BLaER1 treated with 17β-estradiol and CSF1 and Interleukin-3, amounts not matched to agents 10 nM and 100 nM (cell line): ENCODE measurements around the gene DCTPP1.

Source experiments
- H3K27ac ChIP-seq, 11 experiments: shearing (Covaris generic); formaldehyde crosslinking; 2 replicates each; pipeline ENCODE4 v1.8.1; 2022
- H3K27me3 ChIP-seq, 11 experiments: shearing (Covaris generic); formaldehyde crosslinking; 2 replicates each; pipeline ENCODE4 v1.8.1; 2022
- H3K36me3 ChIP-seq, 11 experiments: shearing (Covaris generic); formaldehyde crosslinking; 2 replicates each; pipeline ENCODE4 v1.8.1; 2022
- H3K4me1 ChIP-seq, 10 experiments: shearing (Covaris generic); formaldehyde crosslinking; 2 replicates each; pipeline ENCODE4 v1.8.1; 2022
- H3K4me2 ChIP-seq, 11 experiments: shearing (Covaris generic); formaldehyde crosslinking; 2 replicates each; pipeline ENCODE4 v1.8.1; 2022
- H3K4me3 ChIP-seq, 10 experiments: shearing (Covaris generic); formaldehyde crosslinking; 2 replicates each; pipeline ENCODE4 v1.8.1; 2022
- H3K9ac ChIP-seq, 11 experiments: shearing (Covaris generic); formaldehyde crosslinking; 2 replicates each; pipeline ENCODE4 v1.8.1; 2022
- H3K9me3 ChIP-seq, 11 experiments: shearing (Covaris generic); formaldehyde crosslinking; replicated peaks in 1 of 11; 2 replicates each; pipeline ENCODE4 v1.8.1; 2022
- H4K20me1 ChIP-seq, 11 experiments: shearing (Covaris generic); formaldehyde crosslinking; 2 replicates each; pipeline ENCODE4 v1.8.1; 2022
- Cebpa-rat ChIP-seq, 11 experiments: shearing (Covaris generic); IDR thresholded peaks; 2 replicates each; pipeline ENCODE4 v1.8.1; 2022

Gene DCTPP1

DNA sequence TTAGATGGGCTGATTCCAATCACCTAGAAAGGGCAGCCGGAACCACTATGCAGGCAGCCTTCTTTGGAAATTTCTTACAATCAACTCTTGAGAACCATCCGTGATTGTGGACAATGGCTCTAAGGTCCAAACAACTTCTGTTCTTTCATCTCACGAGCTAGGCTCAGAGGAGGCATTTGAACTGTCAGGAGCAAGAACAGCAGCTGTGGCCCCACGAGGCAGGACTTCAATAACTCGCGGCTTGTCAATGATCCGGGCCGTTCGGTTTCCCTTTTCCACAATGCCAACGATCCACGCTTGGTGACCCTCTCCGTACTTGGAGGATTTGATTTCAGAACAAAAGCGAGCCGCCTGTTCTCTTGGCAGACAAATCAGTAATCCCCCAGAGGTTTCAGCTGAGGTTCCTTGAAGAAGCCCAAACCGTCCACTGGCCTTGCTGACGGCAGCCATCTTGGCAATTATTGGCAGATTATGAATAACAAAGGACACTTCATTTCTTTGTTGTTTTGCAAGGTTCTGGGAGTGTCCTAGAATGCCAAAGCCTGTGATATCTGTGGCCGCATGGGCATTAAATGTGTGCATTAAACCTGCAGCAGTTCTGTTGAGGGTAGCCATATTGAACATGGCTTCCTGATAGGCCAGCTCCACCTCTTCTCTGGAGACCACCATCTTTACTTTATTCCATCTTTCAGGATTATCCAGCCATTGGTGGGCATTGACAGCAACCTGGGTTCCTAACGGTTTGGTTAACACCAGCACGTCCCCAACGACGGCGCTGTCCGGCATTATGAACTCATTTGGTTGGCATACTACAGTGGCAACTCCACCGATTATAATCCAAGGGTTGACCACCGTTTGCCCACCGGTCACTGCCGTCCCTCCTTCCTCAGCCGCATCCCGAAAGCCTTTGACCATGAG, 14.7 kb upstream of the DCTPP1 start:
- H3K4me3 ChIP-seq, result peak overlapping the region; percentile 75 to 89 (median 86)
- peak overlapping the region; percentile 89 to 99 (median 96) for H3K9ac ChIP-seq
- H3K27ac ChIP-seq, result peak overlapping the region; percentile 92 to 98 (median 96)

DNA sequence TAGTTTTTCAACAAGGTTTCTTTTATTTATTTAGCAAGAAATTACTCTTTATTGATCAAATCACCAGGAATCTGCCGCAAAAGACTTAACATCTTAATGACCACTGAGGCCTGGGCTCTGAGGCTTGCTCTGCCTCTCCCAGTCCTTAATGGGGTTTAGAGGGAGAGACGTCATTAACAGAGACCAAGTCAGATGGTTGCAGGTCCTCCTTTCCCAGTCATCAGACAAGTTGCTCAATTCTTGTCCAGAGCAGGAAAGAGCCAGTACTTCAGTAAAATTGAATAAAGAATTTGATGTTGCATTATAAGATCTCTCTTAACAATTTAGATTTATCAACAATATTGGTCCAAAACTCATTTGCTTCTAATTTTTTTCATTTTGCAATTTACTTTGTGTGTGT, 13.8 kb upstream of the DCTPP1 start:
- no peak overlapping the region for H3K9ac ChIP-seq
- no peak overlapping the region for H3K27ac ChIP-seq
- peak overlapping the region in 8 of 10 experiments; percentile 75 to 89 (median 88); a peak in 12 of 20 replicates for H3K4me3 ChIP-seq
- peaks cover 3 to 27% (median 15%) of the 10 kb centered on the region in 11 experiments; a peak in 12 of 22 replicates for H4K20me1 ChIP-seq
- H3K9me3 ChIP-seq, result peaks cover 10 to 30% (median 18%) of the 10 kb centered on the region in 11 experiments; a peak in 19 of 22 replicates
- peak overlapping the region; percentile 89 to 99 (median 97) for H3K4me2 ChIP-seq
- no peak for TF ChIP-seq Cebpa-rat (IDR thresholded peaks at IDR 0.05)
- peaks cover 20 to 27% (median 24%) of the 10 kb centered on the region in 11 experiments for H3K36me3 ChIP-seq
- H3K4me1 ChIP-seq, result peaks cover 22 to 56% (median 31%) of the 10 kb centered on the region in 10 experiments
- H3K27me3 ChIP-seq, result no peaks in the 10 kb centered on the region

More for the DNA sequence above, 14.7 kb upstream of the DCTPP1 start:
- Histone ChIP-seq H3K4me1 (peaks cover 22 to 50% (median 31%) of the 10 kb centered on the region in 10 experiments), H3K4me2 (peak overlapping the region; percentile 89 to 99 (median 97)), H4K20me1 (peaks cover 3 to 27% (median 15%) of the 10 kb centered on the region in 11 experiments; a peak in 12 of 22 replicates), H3K9me3 (peaks cover 10 to 30% (median 18%) of the 10 kb centered on the region in 11 experiments; a peak in 19 of 22 replicates), H3K27me3 (no peaks in the 10 kb centered on the region), H3K36me3 (peaks cover 20 to 27% (median 24%) of the 10 kb centered on the region in 11 experiments)
- TF ChIP-seq Cebpa-rat (IDR thresholded peaks at IDR 0.05), result no peak

DNA sequence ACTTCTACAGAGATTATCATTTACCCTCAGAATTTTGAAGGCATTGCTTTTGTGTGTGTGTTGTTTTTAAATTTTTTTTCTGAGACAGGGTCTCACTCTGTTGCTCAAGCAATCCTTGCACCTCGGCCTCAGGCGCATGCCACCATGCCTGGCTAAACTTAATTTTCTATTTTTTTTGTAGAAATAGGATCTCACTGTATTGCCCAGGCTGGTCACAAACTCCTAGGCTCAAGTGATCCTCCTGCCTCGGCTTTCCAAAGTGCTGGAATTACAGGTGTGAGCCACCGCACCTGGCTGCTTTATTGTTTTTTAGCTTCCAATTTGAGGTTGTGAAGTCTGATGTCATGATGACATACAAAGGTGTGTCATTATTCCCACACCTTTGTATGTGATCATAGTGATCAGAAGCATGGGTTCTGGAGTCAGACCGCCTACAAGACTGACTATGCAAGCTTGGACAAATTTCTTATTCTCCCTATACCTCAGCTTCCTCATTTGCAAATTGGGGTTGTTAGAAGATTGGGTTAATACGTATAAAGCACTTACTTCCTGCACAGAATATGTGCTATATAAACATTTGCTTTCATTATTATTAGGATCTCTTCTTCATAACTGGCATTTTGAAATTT, 10.0 kb upstream of the DCTPP1 start:
- Histone ChIP-seq H3K4me2 (peak overlapping the region in 5 of 11 experiments; percentile 9 to 72 (median 10); a peak in 6 of 22 replicates), H3K4me1 (peaks cover 13 to 43% (median 22%) of the 10 kb centered on the region in 10 experiments), H3K4me3 (no peak overlapping the region), H3K36me3 (peaks cover 20 to 26% (median 23%) of the 10 kb centered on the region in 11 experiments), H3K27me3 (no peaks in the 10 kb centered on the region), H3K27ac (no peak overlapping the region), H3K9ac (no peak overlapping the region), H3K9me3 (peaks cover 9 to 23% (median 17%) of the 10 kb centered on the region in 11 experiments; a peak in 18 of 22 replicates), H4K20me1 (peaks cover 3 to 23% (median 15%) of the 10 kb centered on the region in 11 experiments; a peak in 12 of 22 replicates)
- TF ChIP-seq Cebpa-rat (IDR thresholded peaks at IDR 0.05), result no peak

DNA sequence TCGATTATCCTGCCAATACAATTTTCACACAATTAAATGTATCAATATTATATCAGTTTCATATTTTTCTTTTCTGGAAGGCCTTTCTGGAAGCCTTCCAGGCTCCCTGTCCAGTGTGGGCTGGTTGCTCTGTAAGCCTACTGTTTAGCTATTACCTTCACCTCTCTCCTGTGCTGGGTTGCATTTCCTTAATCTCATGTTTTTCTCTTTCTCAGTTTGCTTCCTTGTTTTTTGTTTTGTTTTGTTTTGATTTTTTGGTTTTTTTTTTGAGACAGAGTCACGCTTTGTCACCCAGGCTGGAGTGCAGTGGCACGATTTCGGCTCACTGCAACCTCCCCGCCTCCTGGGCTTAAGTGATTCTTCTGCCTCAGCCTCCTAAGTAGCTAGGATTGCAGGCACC, 9.0 kb upstream of the DCTPP1 start:
- H3K9ac ChIP-seq, result no peak overlapping the region
- peaks cover 3 to 33% (median 12%) of the 10 kb centered on the region in 10 experiments; a peak in 19 of 20 replicates for H3K4me1 ChIP-seq
- no peak overlapping the region for H3K27ac ChIP-seq
- H3K36me3 ChIP-seq, result peaks cover 10 to 16% (median 13%) of the 10 kb centered on the region in 11 experiments
- peaks cover 0 to 15% (median 8%) of the 10 kb centered on the region in 11 experiments; a peak in 10 of 22 replicates for H4K20me1 ChIP-seq
- H3K9me3 ChIP-seq, result peaks cover 0 to 13% (median 7%) of the 10 kb centered on the region in 11 experiments; a peak in 13 of 22 replicates
- peak overlapping the region in 3 of 11 experiments; percentile 10 to 72 (median 48); a peak in 4 of 22 replicates for H3K4me2 ChIP-seq
- no peak for TF ChIP-seq Cebpa-rat (IDR thresholded peaks at IDR 0.05)
- H3K27me3 ChIP-seq, result no peaks in the 10 kb centered on the region
- no peak overlapping the region for H3K4me3 ChIP-seq

DNA sequence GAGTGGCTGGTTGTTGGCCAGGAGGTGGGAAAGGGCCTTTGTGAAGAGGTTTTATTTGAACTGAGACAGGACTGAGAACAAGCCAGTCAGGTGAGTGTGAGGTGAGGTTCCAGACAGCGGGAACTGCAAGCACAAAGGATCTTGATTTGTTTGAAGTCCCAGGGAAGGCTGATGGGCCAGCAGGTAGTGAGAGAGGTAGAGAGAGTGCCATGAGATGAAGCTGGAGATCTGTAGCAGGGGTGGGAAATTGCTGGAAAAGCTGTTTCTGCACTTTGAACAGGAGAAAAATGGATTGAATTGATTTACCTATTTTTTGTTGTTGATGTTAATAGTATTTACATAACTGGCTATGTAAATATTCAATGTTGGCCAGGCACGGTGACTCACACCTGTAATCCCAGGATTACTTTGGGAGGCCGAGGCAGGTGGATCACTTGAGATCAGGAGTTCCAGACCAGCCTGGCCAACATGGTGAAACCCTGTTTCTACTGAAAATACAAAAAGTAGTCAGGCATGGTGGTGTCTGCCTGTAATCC, 7.7 kb upstream of the DCTPP1 start:
- no peak overlapping the region for H3K27ac ChIP-seq
- no peak for TF ChIP-seq Cebpa-rat (IDR thresholded peaks at IDR 0.05)
- H3K4me3 ChIP-seq, result no peak overlapping the region
- H4K20me1 ChIP-seq, result peaks cover 0 to 6% (median 0%) of the 10 kb centered on the region in 11 experiments; a peak in 4 of 22 replicates
- peaks cover 0 to 3% (median under 1%) of the 10 kb centered on the region in 11 experiments; a peak in 6 of 22 replicates for H3K36me3 ChIP-seq
- H3K27me3 ChIP-seq, result no peaks in the 10 kb centered on the region
- no peak overlapping the region for H3K4me2 ChIP-seq
- no peak overlapping the region for H3K9ac ChIP-seq
- peaks cover 0 to 21% (median 4%) of the 10 kb centered on the region in 10 experiments; a peak in 8 of 20 replicates for H3K4me1 ChIP-seq
- H3K9me3 ChIP-seq, result peaks cover 0 to under 1% (median 0%) of the 10 kb centered on the region in 11 experiments; a peak in 1 of 22 replicates

DNA sequence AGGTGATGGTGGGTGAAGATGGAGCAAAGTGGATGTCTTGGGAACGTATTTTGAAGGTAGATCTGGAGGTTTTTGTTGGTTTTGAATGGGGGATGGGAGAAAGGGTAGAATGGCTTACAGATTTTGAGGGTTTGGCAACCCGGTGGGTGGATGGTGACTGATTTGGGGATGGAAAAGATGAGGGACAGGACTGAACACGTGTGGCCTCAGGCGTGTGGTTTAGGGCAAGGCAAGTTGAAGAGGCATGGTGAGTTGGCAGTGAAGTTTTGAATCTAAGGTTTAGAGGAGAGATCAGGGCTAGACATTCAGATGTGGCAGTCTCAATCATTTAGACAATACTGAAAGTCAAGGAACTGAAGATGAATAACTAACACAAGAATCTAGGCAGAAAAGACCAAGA, 5.0 kb upstream of the DCTPP1 start:
- no peak for TF ChIP-seq Cebpa-rat (IDR thresholded peaks at IDR 0.05)
- Histone ChIP-seq H3K4me2 (no peak overlapping the region), H3K27ac (no peak overlapping the region), H3K9ac (no peak overlapping the region), H3K4me3 (no peak overlapping the region), H3K36me3 (no peaks in the 10 kb centered on the region), H3K4me1 (peaks cover 7 to 18% (median 10%) of the 10 kb centered on the region in 10 experiments; a peak in 19 of 20 replicates), H3K9me3 (no peaks in the 10 kb centered on the region), H3K27me3 (no peaks in the 10 kb centered on the region), H4K20me1 (no peaks in the 10 kb centered on the region)

DNA sequence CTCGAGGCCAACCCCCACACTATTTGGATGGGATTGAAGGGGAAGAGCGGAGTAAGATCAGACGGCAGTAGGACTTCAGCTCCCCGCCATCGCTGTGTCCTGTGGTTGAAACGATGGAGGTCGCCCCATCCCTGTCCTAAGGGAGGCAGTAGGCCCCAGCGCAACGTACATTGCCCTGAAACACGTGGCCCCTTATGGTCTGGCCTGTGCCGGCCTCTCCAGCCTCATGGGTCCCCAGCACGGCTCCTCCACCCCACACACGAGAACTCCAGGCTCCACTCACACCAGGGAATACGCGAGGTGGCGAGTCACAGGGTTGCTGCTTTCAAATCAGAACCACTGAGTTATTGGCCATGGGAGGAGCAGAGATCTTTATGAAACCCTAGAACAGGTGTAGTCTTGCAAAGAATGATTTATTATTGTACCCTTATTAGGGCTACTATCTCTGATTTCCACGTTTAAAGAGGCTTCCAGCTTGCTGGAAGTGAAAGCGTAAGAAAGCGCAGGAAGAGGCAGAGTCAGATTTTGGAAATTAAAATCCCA, 669 bp upstream of the DCTPP1 start:
- H3K9me3 ChIP-seq, result no peaks in the 10 kb centered on the region
- no peaks in the 10 kb centered on the region for H3K27me3 ChIP-seq
- peaks cover 4 to 33% (median 30%) of the 10 kb centered on the region in 11 experiments; a peak in 21 of 22 replicates for H3K36me3 ChIP-seq
- H3K27ac ChIP-seq, result peak overlapping the region; percentile 11 to 88 (median 53); a peak in 18 of 22 replicates
- H3K4me1 ChIP-seq, result peaks cover 26 to 46% (median 37%) of the 10 kb centered on the region in 10 experiments
- H3K4me2 ChIP-seq, result peak overlapping the region; percentile 27 to 90 (median 64)
- H3K9ac ChIP-seq, result peak overlapping the region; percentile 9 to 89 (median 77); a peak in 18 of 22 replicates
- no peak for TF ChIP-seq Cebpa-rat (IDR thresholded peaks at IDR 0.05)
- H4K20me1 ChIP-seq, result peaks cover 0 to 37% (median 13%) of the 10 kb centered on the region in 11 experiments; a peak in 16 of 22 replicates
- H3K4me3 ChIP-seq, result peak overlapping the region in 9 of 10 experiments; percentile 44 to 95 (median 86); a peak in 14 of 20 replicates

DNA sequence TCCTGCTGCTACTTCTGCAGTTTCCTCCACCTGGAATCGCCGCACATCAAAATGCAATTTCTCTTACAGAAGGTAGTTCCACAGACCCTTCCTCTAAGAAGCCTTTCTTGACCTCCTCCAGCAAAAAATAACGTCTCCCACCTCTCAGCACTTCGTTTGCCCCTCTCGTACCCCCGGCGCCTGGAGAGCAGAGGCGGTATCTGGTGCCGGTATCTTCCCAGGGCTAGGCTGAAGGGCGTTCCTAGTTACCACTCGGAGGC, 482 bp downstream of the DCTPP1 start:
- Histone ChIP-seq H3K36me3 (peaks cover 14 to 45% (median 41%) of the 10 kb centered on the region in 11 experiments; a peak in 21 of 22 replicates), H3K4me1 (peaks cover 26 to 47% (median 37%) of the 10 kb centered on the region in 10 experiments), H3K9ac (peak overlapping the region; percentile 76 to 89 (median 82)), H4K20me1 (peaks cover 0 to 48% (median 24%) of the 10 kb centered on the region in 11 experiments; a peak in 16 of 22 replicates), H3K9me3 (no peaks in the 10 kb centered on the region), H3K27ac (peak overlapping the region; percentile 3 to 88 (median 81); a peak in 21 of 22 replicates), H3K4me2 (peak overlapping the region; percentile 81 to 98 (median 94)), H3K4me3 (peak overlapping the region; percentile 77 to 95 (median 86)), H3K27me3 (no peaks in the 10 kb centered on the region)
- TF ChIP-seq Cebpa-rat (IDR thresholded peaks at IDR 0.05), result no peak
